Vagina (tissue), 2 donors: ENCODE data around the gene GBX2. TPM values are rescaled to one million over a fixed set of nuclear protein-coding genes. Genes with fewer than 3 reads are reported as not detected.

ENCODE experiments used
- DNase-seq, 2 donors: peaks; one replicate each; pipeline ENCODE4 v3.0.0-alpha.2; 2017; ENCODE audit errors: extremely low spot score in 2 of 2
- H3K27ac ChIP-seq: fragments of 200-600 bp; sonication (generic); one replicate; pipeline ENCODE4 v1.5.1; 2019
- H3K27me3 ChIP-seq: fragments of 200-600 bp; sonication (generic); one replicate; pipeline ENCODE4 v1.5.1; 2019
- H3K36me3 ChIP-seq, 2 donors: fragments of 200-600 bp; sonication (generic); one replicate each; pipeline ENCODE4 v1.5.1; 2017 to 2019
- H3K4me1 ChIP-seq: fragments of 200-600 bp; sonication (generic); one replicate; pipeline ENCODE4 v1.5.1; 2019
- H3K4me3 ChIP-seq, 2 donors: fragments of 200-600 bp; sonication (generic); 1 replicate in 1 of 2; 2 replicates in 1 of 2; pipeline ENCODE4 v1.5.1; 2016 to 2019
- H3K9me3 ChIP-seq: fragments of 200-600 bp; sonication (generic); one replicate; pipeline ENCODE4 v1.5.1; 2019
- POLR2A ChIP-seq, 2 donors: fragments of 450-650 bp; IDR thresholded peaks; one replicate each; pipeline ENCODE4 v1.6.1; 2017; ENCODE audit warnings: antibody characterized with exemption in 2 of 2, mild to moderate bottlenecking in 2 of 2, moderate library complexity in 2 of 2
- POLR2AphosphoS5 ChIP-seq, 2 donors: sonication (generic); formaldehyde crosslinking; IDR thresholded peaks; one replicate each; pipeline ENCODE4 v1.9.0; 2017; ENCODE audit warnings: antibody characterized with exemption in 2 of 2, mild to moderate bottlenecking in 2 of 2, low read depth in 1 of 2; ENCODE audit not compliant: insufficient read depth in 1 of 2
- intact Hi-C: fragments of 100-400 bp; cut with DNase I; formaldehyde crosslinking; loops from one replicate; pipeline ENCODE4 v1.15.1; 2023
- total RNA-seq: library from RNA; depleted of rRNA; stranded (reverse); fragments of >200 nt; gene quantifications from one replicate; pipeline ENCODE4 v1.2.3, GENCODE V29; 2016
- TF ChIP-seq, protein P1 (sequence below), 3 experiments: fragments of 450-650 bp in 2 of 3; fragments of 200-600 bp in 1 of 3; sonication (generic) in 1 of 3; IDR thresholded peaks; one replicate each; pipeline ENCODE4 v1.5.1; 2017 to 2019; ENCODE audit warnings: antibody characterized with exemption in 3 of 3, mild to moderate bottlenecking in 2 of 3, moderate library complexity in 2 of 3

The GBX2 gene
- total RNA-seq, 1 donor from 2014 or later: not detected

DNA sequence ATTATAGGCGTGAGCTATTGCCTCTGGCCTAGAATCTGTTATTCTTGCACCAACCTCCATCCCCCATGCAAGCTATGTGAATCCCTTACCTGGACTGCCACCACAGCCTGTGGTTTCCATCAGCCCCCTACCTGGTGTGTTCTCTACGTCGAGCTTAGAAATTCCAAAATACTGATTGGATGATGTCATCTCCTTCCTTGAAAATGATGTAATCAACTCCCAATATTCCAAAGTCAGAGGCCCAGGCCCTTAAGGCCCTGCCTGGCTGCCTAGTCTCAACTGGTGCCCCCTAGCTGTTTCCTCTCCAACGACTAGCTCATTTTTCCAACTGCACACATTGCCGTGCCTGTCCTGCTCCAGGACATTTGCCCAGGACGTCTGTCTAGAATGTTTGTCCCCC, 41.3 kb upstream of the GBX2 start:
- no peak for TF ChIP-seq POLR2AphosphoS5 (IDR thresholded peaks at IDR 0.05; ENCODE audit: insufficient read depth in 1 of 2, low read depth in 1 of 2)
- TF ChIP-seq POLR2A (IDR thresholded peaks at IDR 0.05): no peak
- TF ChIP-seq, protein P1, sequence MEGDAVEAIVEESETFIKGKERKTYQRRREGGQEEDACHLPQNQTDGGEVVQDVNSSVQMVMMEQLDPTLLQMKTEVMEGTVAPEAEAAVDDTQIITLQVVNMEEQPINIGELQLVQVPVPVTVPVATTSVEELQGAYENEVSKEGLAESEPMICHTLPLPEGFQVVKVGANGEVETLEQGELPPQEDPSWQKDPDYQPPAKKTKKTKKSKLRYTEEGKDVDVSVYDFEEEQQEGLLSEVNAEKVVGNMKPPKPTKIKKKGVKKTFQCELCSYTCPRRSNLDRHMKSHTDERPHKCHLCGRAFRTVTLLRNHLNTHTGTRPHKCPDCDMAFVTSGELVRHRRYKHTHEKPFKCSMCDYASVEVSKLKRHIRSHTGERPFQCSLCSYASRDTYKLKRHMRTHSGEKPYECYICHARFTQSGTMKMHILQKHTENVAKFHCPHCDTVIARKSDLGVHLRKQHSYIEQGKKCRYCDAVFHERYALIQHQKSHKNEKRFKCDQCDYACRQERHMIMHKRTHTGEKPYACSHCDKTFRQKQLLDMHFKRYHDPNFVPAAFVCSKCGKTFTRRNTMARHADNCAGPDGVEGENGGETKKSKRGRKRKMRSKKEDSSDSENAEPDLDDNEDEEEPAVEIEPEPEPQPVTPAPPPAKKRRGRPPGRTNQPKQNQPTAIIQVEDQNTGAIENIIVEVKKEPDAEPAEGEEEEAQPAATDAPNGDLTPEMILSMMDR (IDR thresholded peaks at IDR 0.05): no peak
- intact Hi-C loops: no loop called here
- DNase-seq: no peak
- Histone ChIP-seq H3K4me1 (no peaks in the 10 kb centered on the region), H3K9me3 (no peaks in the 10 kb centered on the region), H3K27me3 (no peaks in the 10 kb centered on the region), H3K27ac (no peak overlapping the region), H3K36me3 (no peaks in the 10 kb centered on the region), H3K4me3 (no peak overlapping the region)

DNA sequence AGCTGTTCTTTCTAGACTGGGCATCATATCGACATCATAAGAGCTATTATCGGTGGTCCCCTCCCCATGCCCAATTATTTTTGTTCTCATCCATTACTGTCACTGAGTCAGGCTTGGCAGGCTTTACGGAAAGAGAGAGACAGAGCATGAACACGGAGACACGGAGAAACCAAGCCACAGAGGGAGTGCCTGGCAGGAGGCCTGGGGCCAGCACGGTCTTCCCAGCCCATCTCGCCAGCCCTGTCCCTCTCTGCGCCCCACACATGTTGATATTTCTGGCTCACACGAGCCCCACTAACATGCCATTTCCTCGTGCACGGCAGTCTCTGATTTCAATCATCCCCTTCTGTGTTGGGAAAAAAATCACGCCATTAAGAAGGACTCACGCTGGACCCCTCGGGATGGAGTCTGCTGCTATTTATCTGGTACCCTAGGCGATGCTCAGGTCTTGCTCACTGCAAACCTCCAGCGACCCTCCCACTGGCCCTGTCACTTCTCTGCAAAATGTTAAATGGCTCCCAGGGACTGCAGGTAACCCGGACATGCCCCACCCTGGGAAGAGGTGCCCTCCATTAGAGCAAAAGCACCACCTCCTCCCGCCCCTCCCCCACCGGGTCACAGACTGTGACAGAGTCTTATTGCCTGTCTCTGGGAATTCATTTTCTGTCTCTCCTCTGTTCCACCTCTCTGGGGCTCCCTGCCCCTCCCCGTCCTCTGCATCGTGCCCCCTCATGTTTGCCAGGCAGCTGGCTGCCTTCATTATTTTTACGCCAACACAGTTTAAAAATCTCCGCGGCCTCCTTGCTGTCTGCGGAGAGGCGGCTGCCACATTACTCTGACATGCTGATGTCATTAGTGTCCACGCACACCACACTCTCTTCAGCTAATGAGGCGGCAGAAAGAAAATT, 40.1 kb upstream of the GBX2 start:
- Histone ChIP-seq H3K36me3 (no peaks in the 10 kb centered on the region), H3K4me1 (no peaks in the 10 kb centered on the region), H3K4me3 (no peak overlapping the region), H3K9me3 (no peaks in the 10 kb centered on the region), H3K27me3 (no peaks in the 10 kb centered on the region), H3K27ac (no peak overlapping the region)
- DNase-seq: no peak
- intact Hi-C loops: no loop called here
- TF ChIP-seq POLR2A (IDR thresholded peaks at IDR 0.05) (no peak), POLR2AphosphoS5 (IDR thresholded peaks at IDR 0.05; ENCODE audit: insufficient read depth in 1 of 2, low read depth in 1 of 2) (no peak)
- TF ChIP-seq, protein P1 (IDR thresholded peaks at IDR 0.05): no peak

DNA sequence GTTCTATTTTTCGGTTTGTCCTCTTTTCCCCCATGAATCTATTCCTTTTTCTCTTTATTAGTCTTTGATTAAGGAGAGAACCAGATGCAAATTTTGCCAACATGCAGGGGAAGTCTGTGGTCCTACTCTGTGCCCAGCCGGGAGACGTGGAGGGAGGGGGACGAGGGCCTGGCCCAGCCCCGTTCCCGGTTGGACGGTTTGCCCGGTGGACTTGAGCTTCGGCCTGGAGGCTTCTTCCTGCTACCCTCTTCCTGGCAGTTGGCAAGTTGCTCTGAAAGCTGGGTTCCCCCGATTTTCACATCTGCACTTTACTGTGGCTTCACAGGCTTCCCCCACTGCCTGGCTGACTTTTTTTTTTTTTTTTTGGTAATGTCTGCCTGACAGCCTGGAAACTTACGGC, 39.3 kb upstream of the GBX2 start:
- no peaks in the 10 kb centered on the region for H3K36me3 ChIP-seq
- no peaks in the 10 kb centered on the region for H3K9me3 ChIP-seq
- intact Hi-C loops: no loop called here
- TF ChIP-seq POLR2AphosphoS5 (IDR thresholded peaks at IDR 0.05; ENCODE audit: insufficient read depth in 1 of 2, low read depth in 1 of 2) (no peak), POLR2A (IDR thresholded peaks at IDR 0.05) (no peak)
- TF ChIP-seq, protein P1 (IDR thresholded peaks at IDR 0.05): no peak
- no peak overlapping the region for H3K27ac ChIP-seq
- H3K4me1 ChIP-seq: no peaks in the 10 kb centered on the region
- no peaks in the 10 kb centered on the region for H3K27me3 ChIP-seq
- no peak overlapping the region for H3K4me3 ChIP-seq
- no peak for DNase-seq

DNA sequence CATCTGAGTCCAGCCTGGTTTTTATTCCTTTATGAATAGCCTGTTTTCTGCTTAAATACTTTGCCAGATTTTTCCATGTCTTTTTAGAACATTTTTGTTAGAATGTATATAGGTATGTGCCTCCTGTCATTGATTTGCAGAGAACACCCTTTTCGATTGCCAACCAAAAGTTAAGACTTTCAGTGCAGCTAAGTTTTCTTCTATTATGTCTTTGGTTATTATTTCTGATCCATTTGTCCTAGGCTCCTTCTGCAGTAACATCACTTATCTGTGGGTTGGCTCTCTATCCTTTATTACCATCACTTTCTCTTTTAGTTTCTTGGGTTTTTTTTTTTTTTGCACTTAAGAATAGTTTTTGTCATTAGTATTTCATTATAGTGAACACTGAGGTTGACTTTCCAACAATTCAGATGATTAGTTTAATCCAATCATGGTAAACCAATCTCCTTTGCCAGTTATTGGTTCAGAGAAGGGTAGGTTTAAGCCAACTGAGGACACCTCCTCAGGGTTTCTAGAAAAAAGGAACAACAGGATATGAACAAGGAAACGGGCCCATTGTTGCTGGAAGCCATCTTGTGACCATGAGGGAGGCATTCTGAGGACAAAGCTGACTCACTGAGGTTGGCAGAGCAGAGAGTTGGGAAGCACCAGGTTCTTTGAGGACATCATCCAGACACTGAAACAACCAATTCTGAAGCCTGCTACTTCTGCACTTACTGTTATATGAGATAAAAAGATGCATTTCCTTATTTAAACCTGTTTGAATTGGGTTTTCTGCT, 37.9 kb upstream of the GBX2 start:
- intact Hi-C loops: no loop called here
- no peaks in the 10 kb centered on the region for H3K36me3 ChIP-seq
- no peaks in the 10 kb centered on the region for H3K9me3 ChIP-seq
- no peak overlapping the region for H3K27ac ChIP-seq
- TF ChIP-seq, protein P1 (IDR thresholded peaks at IDR 0.05): no peak
- no peak for TF ChIP-seq POLR2A (IDR thresholded peaks at IDR 0.05)
- TF ChIP-seq POLR2AphosphoS5 (IDR thresholded peaks at IDR 0.05; ENCODE audit: insufficient read depth in 1 of 2, low read depth in 1 of 2): no peak
- H3K4me3 ChIP-seq: no peak overlapping the region
- DNase-seq: no peak
- H3K4me1 ChIP-seq: no peaks in the 10 kb centered on the region
- no peaks in the 10 kb centered on the region for H3K27me3 ChIP-seq
